ENCODE data around the gene MCF2L. TPM values are rescaled to one million over a fixed set of nuclear protein-coding genes. Genes with fewer than 3 reads are reported as not detected.

MCF2L gene
- total RNA-seq, 1 donor from 2014 or later = 0.61 TPM

- intact Hi-C loops (cut with micrococcal nuclease) = no loop called here
Observed at GRCh38 chr13:112947796-112948195, 21.2 kb upstream of the MCF2L start.

GRCh38 chr13:112951674-112952371 is 17.2 kb upstream of the MCF2L start:
- intact Hi-C loops (cut with micrococcal nuclease) = no loop called here

GRCh38 chr13:112952759-112953551 is 16.1 kb upstream of the MCF2L start:
- intact Hi-C loops (cut with micrococcal nuclease) = no loop called here

- intact Hi-C loops (cut with micrococcal nuclease) = no loop called here
Observed at GRCh38 chr13:112953591-112954487, 15.2 kb upstream of the MCF2L start.

- intact Hi-C loops (cut with micrococcal nuclease) = no loop called here
Observed at GRCh38 chr13:112954488-112955270, 14.3 kb upstream of the MCF2L start.

- intact Hi-C loops (cut with micrococcal nuclease) = no loop called here
Observed at GRCh38 chr13:112955271-112955937, 13.6 kb upstream of the MCF2L start.

GRCh38 chr13:112955956-112956355 is 13.1 kb upstream of the MCF2L start:
- intact Hi-C loops (cut with micrococcal nuclease) = no loop called here

- intact Hi-C loops (cut with micrococcal nuclease) = no loop called here
Observed at GRCh38 chr13:112956571-112957294, 12.3 kb upstream of the MCF2L start.

GRCh38 chr13:112957295-112957677 is 11.7 kb upstream of the MCF2L start:
- intact Hi-C loops (cut with micrococcal nuclease) = no loop called here

- intact Hi-C loops (cut with micrococcal nuclease) = no loop called here
Observed at GRCh38 chr13:112958127-112958989, 10.7 kb upstream of the MCF2L start.

- intact Hi-C loops (cut with micrococcal nuclease) = no loop called here
Observed at GRCh38 chr13:112959206-112959605, 9.8 kb upstream of the MCF2L start.

GRCh38 chr13:112959701-112960542 is 9.1 kb upstream of the MCF2L start:
- intact Hi-C loops (cut with micrococcal nuclease) = no loop called here

- intact Hi-C loops (cut with micrococcal nuclease) = no loop called here
Observed at GRCh38 chr13:112960706-112961105, 8.3 kb upstream of the MCF2L start.

GRCh38 chr13:112961457-112962369 is 7.3 kb upstream of the MCF2L start:
- intact Hi-C loops (cut with micrococcal nuclease) = no loop called here

- intact Hi-C loops (cut with micrococcal nuclease) = no loop called here
Observed at GRCh38 chr13:112962396-112962795, 6.6 kb upstream of the MCF2L start.

GRCh38 chr13:112962911-112963625 is 5.9 kb upstream of the MCF2L start:
- intact Hi-C loops (cut with micrococcal nuclease) = no loop called here
